ENCODE measurements around the gene MEGF6.

The MEGF6 gene

GRCh38 chr1:3497521-3497920, 113.8 kb downstream of the MEGF6 start:
- DNase-seq (ENCODE audit: extremely low spot score, insufficient read length, low read depth) (no peak), FAIRE-seq (no peak)

- DNase-seq (ENCODE audit: extremely low spot score, insufficient read length, low read depth) (no peak), FAIRE-seq (no peak)
Measured at GRCh38 chr1:3496916-3497315, 114.4 kb downstream of the MEGF6 start.

GRCh38 chr1:3495776-3496745, 115.2 kb downstream of the MEGF6 start:
- no peak for FAIRE-seq
- DNase-seq (ENCODE audit: extremely low spot score, insufficient read length, low read depth), result no peak

GRCh38 chr1:3494321-3495308, 116.7 kb downstream of the MEGF6 start:
- no peak for DNase-seq (ENCODE audit: extremely low spot score, insufficient read length, low read depth)

GRCh38 chr1:3492545-3493246, 118.6 kb downstream of the MEGF6 start:
- FAIRE-seq, result no peak
- no peak for DNase-seq (ENCODE audit: extremely low spot score, insufficient read length, low read depth)

More at GRCh38 chr1:3494321-3495308, 116.7 kb downstream of the MEGF6 start:
- FAIRE-seq, result no peak

GRCh38 chr1:3491291-3492246, 119.7 kb downstream of the MEGF6 start:
- DNase-seq (ENCODE audit: extremely low spot score, insufficient read length, low read depth) (peak; percentile 83), FAIRE-seq (peak; percentile 65)

- FAIRE-seq (no peak), DNase-seq (ENCODE audit: extremely low spot score, insufficient read length, low read depth) (no peak)
Measured at GRCh38 chr1:3490046-3490745, 121.1 kb downstream of the MEGF6 start.

GRCh38 chr1:3488432-3488831, 122.9 kb downstream of the MEGF6 start:
- DNase-seq (ENCODE audit: extremely low spot score, insufficient read length, low read depth), result no peak
- no peak for FAIRE-seq

- no peak for DNase-seq (ENCODE audit: extremely low spot score, insufficient read length, low read depth)
- FAIRE-seq, result no peak
Measured at GRCh38 chr1:3485016-3485415, 126.3 kb downstream of the MEGF6 start.

GRCh38 chr1:3483801-3484444, 127.4 kb downstream of the MEGF6 start:
- FAIRE-seq (no peak), DNase-seq (ENCODE audit: extremely low spot score, insufficient read length, low read depth) (peak; percentile 29)

GRCh38 chr1:3483380-3483779, 127.9 kb downstream of the MEGF6 start:
- DNase-seq (ENCODE audit: extremely low spot score, insufficient read length, low read depth) (no peak), FAIRE-seq (no peak)

- FAIRE-seq, result no peak
- no peak for DNase-seq (ENCODE audit: extremely low spot score, insufficient read length, low read depth)
Measured at GRCh38 chr1:3482378-3482849, 128.9 kb downstream of the MEGF6 start.

- FAIRE-seq (no peak), DNase-seq (ENCODE audit: extremely low spot score, insufficient read length, low read depth) (no peak)
Measured at GRCh38 chr1:3481836-3482375, 129.4 kb downstream of the MEGF6 start.

GRCh38 chr1:3481046-3481445, 130.3 kb downstream of the MEGF6 start:
- FAIRE-seq, result no peak
- DNase-seq (ENCODE audit: extremely low spot score, insufficient read length, low read depth), result no peak

GRCh38 chr1:3480369-3480719, 131.0 kb downstream of the MEGF6 start:
- DNase-seq (ENCODE audit: extremely low spot score, insufficient read length, low read depth) (no peak), FAIRE-seq (no peak)

- FAIRE-seq, result no peak
- no peak for DNase-seq (ENCODE audit: extremely low spot score, insufficient read length, low read depth)
Measured at GRCh38 chr1:3479511-3480368, 131.6 kb downstream of the MEGF6 start.

- DNase-seq (ENCODE audit: extremely low spot score, insufficient read length, low read depth) (no peak), FAIRE-seq (no peak)
Measured at GRCh38 chr1:3478187-3478586, 133.1 kb downstream of the MEGF6 start.

Data from GM18507 (cell line).